DOHH2 (cell line): ENCODE measurements around the gene CDKN1B.

Experiments used
- H3F3A ChIP-seq: fragments of 200-600 bp; sonication (generic), shearing (Covaris generic); 2 replicates; pipeline ENCODE4 v1.6.0; 2016; ENCODE audit warnings: antibody characterized with exemption, mild to moderate bottlenecking; ENCODE audit not compliant: control insufficient read depth, insufficient read depth
- H3K27ac ChIP-seq: fragments of 200-600 bp; sonication (generic); 2 replicates; pipeline ENCODE4 v1.5.1; 2014; ENCODE audit warnings: low read depth, mild to moderate bottlenecking, low read length, moderate library complexity
- H3K27me3 ChIP-seq: fragments of 200-600 bp; sonication (generic); 2 replicates; pipeline ENCODE4 v1.6.1; 2014; ENCODE audit warnings: mild to moderate bottlenecking, low read length, mixed read lengths; ENCODE audit not compliant: control insufficient read depth
- H3K36me3 ChIP-seq: fragments of 200-600 bp; sonication (generic); 2 replicates; pipeline ENCODE4 v1.6.1; 2014; ENCODE audit warnings: mild to moderate bottlenecking, low read length, moderate library complexity, mixed read lengths; ENCODE audit not compliant: control insufficient read depth
- H3K4me1 ChIP-seq: fragments of 200-600 bp; sonication (generic); 2 replicates; pipeline ENCODE4 v1.6.1; 2014; ENCODE audit warnings: mild to moderate bottlenecking, low read length, mixed read lengths; ENCODE audit not compliant: control insufficient read depth
- H3K4me2 ChIP-seq: fragments of 200-600 bp; sonication (generic); 2 replicates; pipeline ENCODE4 v1.6.0; 2014; ENCODE audit warnings: mild to moderate bottlenecking, low read length, moderate library complexity
- H3K4me3 ChIP-seq: fragments of 200-600 bp; sonication (generic); 2 replicates; pipeline ENCODE4 v1.5.1; 2014; ENCODE audit warnings: mild to moderate bottlenecking, low read length, mixed read lengths
- H3K79me2 ChIP-seq: fragments of 200-600 bp; sonication (generic); 2 replicates; pipeline ENCODE4 v1.6.1; 2014; ENCODE audit warnings: mild to moderate bottlenecking, low read length, mixed read lengths; ENCODE audit not compliant: control insufficient read depth
- H3K9me2 ChIP-seq: fragments of 200-600 bp; sonication (generic); replicated peaks from 2 replicates; pipeline ENCODE4 v1.6.1; 2014; ENCODE audit warnings: mild to moderate bottlenecking, low read length, mixed read lengths; ENCODE audit not compliant: control insufficient read depth
- H3K9me3 ChIP-seq: fragments of 200-600 bp; sonication (generic); 2 replicates; pipeline ENCODE4 v1.6.1; 2014; ENCODE audit warnings: antibody characterized with exemption, low read length, mixed read lengths; ENCODE audit not compliant: control insufficient read depth, insufficient read depth
- H4K20me1 ChIP-seq: fragments of 200-600 bp; sonication (generic); 2 replicates; pipeline ENCODE4 v1.6.0; 2014; ENCODE audit warnings: low read depth, mild to moderate bottlenecking, antibody characterized with exemption, low read length, moderate library complexity; ENCODE audit not compliant: control insufficient read depth, insufficient read depth
- EZH2phosphoT487 ChIP-seq: fragments of 200-600 bp; sonication (generic); IDR thresholded peaks from 2 replicates; pipeline ENCODE4 v1.6.1; 2017; ENCODE audit warnings: borderline replicate concordance, mild to moderate bottlenecking, antibody characterized with exemption, low read length, moderate library complexity, mixed read lengths
- TF ChIP-seq, protein P1 (sequence below): fragments of 200-600 bp; sonication (generic); IDR thresholded peaks from one replicate; pipeline ENCODE4 v1.5.1; 2014; ENCODE audit warnings: antibody characterized with exemption, mild to moderate bottlenecking, low read depth, low read length; ENCODE audit not compliant: poor library complexity, severe bottlenecking

Gene CDKN1B

DNA sequence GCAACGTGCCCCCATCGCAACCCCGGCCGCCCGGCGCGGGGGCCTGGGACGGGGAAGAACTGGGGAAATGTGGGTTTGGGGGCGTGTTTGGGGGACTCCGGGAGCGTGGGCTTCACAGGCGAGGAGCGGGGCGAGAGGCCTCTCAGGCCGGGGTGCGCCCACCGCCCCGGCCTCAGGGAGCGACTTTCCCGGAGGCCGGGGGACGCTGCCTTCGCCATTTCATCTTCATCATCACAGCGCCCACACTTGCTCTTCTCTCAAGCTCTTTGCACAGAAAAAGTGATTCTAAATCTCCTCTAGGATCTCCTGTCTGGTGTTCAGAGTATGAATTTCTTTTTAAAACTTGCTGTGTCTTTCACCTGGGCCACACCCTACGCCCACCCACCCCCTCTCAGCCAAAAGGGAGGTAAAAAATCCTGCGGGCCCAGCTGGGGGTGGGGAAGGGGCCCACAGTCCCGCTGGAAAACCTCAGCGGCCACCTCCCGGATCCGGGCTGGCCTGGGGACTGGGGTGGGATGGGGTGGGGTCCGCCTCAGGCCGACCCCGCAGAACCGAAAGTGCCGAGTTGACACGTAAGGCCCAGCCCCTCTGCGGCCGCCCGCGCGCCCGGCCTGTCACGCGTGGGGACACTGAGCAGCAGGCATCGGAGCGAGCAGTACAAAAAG is 7.4 kb downstream of the CDKN1B start:
- peaks cover 72% of the 10 kb centered on the region for H3K36me3 ChIP-seq
- peaks cover 41% of the 10 kb centered on the region for H3F3A ChIP-seq
- H3K4me3 ChIP-seq = peak overlapping the region; percentile 96
- H3K27me3 ChIP-seq = no peaks in the 10 kb centered on the region
- peaks cover 85% of the 10 kb centered on the region for H3K79me2 ChIP-seq
- H3K4me1 ChIP-seq = peaks cover 65% of the 10 kb centered on the region
- no peaks in the 10 kb centered on the region for H4K20me1 ChIP-seq
- H3K4me2 ChIP-seq = peak overlapping the region; percentile 96
- TF ChIP-seq EZH2phosphoT487 = no peak
- TF ChIP-seq, protein P1, sequence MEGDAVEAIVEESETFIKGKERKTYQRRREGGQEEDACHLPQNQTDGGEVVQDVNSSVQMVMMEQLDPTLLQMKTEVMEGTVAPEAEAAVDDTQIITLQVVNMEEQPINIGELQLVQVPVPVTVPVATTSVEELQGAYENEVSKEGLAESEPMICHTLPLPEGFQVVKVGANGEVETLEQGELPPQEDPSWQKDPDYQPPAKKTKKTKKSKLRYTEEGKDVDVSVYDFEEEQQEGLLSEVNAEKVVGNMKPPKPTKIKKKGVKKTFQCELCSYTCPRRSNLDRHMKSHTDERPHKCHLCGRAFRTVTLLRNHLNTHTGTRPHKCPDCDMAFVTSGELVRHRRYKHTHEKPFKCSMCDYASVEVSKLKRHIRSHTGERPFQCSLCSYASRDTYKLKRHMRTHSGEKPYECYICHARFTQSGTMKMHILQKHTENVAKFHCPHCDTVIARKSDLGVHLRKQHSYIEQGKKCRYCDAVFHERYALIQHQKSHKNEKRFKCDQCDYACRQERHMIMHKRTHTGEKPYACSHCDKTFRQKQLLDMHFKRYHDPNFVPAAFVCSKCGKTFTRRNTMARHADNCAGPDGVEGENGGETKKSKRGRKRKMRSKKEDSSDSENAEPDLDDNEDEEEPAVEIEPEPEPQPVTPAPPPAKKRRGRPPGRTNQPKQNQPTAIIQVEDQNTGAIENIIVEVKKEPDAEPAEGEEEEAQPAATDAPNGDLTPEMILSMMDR = no peak
- peak overlapping the region; percentile 97 for H3K27ac ChIP-seq
- no peaks in the 10 kb centered on the region for H3K9me3 ChIP-seq
- H3K9me2 ChIP-seq = no peaks in the 10 kb centered on the region

DNA sequence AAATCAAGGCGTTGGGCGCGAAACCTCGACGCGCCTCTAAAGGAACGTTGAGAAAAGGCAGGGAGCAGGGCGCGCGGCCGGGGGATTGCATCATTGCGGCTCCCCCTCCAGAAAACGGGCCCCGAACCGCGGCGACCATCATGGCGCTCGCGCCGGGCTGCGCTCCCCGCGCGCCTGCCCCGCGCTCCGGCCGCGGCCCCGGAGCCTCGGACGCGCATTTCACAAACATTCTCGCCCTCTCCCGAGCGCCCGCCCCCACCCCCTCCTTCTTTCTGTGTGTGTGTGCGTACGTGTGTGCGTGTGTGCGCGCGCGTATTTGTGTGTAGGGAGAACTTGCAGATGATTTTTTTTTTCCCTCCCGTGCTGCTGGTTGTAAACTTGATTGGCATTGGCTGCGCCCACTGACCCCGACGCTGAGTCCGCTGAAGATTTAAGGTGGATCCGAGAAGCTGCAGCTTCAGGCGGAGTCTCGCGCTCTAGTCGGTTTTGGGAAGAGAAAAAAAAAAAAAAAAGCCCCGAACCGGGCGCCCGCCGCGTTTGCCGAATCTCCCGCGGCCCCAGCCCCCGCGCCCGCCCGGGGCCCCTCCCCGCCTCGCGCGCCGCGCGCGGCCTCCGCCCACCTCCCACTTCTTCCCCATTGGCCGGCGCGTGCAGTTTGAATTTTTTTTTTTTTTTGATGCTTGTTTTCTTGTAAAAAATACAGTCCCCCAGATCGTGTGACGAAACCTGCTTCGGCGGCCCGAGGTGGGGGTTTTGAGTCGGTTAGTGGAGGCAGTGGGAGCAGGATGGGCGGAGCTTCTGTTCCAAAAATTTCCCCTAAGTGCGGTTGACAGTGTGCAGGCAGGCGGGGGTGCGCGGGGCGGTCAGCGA is 8.2 kb downstream of the CDKN1B start:
- TF ChIP-seq, protein P1 = no peak
- TF ChIP-seq EZH2phosphoT487 = no peak
- H3K79me2 ChIP-seq = peaks cover 85% of the 10 kb centered on the region
- H3K27ac ChIP-seq = peak overlapping the region; percentile 97
- H3K36me3 ChIP-seq = peaks cover 70% of the 10 kb centered on the region
- H3K4me3 ChIP-seq = peak overlapping the region; percentile 96
- H3K9me3 ChIP-seq = no peaks in the 10 kb centered on the region
- H3K4me2 ChIP-seq = peak overlapping the region; percentile 96
- peaks cover 57% of the 10 kb centered on the region for H3K4me1 ChIP-seq
- H4K20me1 ChIP-seq = no peaks in the 10 kb centered on the region
- H3K9me2 ChIP-seq = no peaks in the 10 kb centered on the region
- H3K27me3 ChIP-seq = no peaks in the 10 kb centered on the region
- peaks cover 37% of the 10 kb centered on the region for H3F3A ChIP-seq

DNA sequence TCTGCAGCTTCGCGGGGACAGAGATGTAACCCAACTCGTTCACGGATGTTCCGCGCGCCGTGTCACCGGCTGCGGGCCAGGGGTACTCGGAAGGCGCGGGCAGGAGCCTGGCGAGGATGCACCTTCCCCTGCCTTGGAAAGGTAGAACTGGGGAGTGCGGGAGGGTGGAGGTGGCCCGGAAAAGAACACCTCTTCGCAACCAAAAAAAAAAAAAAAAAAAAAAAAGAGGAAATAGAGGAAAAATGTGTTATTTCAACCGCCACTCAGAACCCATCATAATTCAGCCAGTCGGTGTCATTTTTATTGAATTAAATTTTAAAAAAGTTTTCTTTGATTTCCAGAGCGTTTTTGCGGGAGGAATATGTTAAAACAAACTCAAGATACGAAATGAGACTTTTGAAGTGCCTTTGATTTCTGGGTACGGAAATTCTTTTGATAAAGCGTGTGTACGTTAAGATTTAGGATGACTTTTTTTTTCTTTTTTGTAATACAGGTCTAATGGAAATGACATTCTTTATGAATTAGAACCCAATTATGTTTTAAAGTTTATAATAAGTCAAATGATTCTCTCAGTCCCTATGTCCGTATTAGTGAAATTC is 8.9 kb downstream of the CDKN1B start:
- Histone ChIP-seq H3K9me2 (no peaks in the 10 kb centered on the region), H4K20me1 (no peaks in the 10 kb centered on the region), H3K4me2 (peak overlapping the region; percentile 96), H3F3A (peaks cover 29% of the 10 kb centered on the region), H3K4me3 (peak overlapping the region; percentile 96), H3K27me3 (no peaks in the 10 kb centered on the region), H3K4me1 (peaks cover 50% of the 10 kb centered on the region), H3K27ac (peak overlapping the region; percentile 97), H3K79me2 (peaks cover 80% of the 10 kb centered on the region), H3K36me3 (peaks cover 63% of the 10 kb centered on the region), H3K9me3 (no peaks in the 10 kb centered on the region)
- TF ChIP-seq, protein P1 = no peak
- TF ChIP-seq EZH2phosphoT487 = no peak
